NCI-H2227 (cell line): Measurements from ENCODE around the gene KLHL36.
"Not testable (repeated sequence)": the region's sequence is repeated elsewhere in the genome, so short reads cannot be mapped to it uniquely, and the experiment has no call there.

ENCODE experiments used
- DNase-seq: peaks from one replicate; lab custom pipeline; 2025; ENCODE audit not compliant: unreplicated experiment; lab: John Stamatoyannopoulos, UW

KLHL36 gene

DNA sequence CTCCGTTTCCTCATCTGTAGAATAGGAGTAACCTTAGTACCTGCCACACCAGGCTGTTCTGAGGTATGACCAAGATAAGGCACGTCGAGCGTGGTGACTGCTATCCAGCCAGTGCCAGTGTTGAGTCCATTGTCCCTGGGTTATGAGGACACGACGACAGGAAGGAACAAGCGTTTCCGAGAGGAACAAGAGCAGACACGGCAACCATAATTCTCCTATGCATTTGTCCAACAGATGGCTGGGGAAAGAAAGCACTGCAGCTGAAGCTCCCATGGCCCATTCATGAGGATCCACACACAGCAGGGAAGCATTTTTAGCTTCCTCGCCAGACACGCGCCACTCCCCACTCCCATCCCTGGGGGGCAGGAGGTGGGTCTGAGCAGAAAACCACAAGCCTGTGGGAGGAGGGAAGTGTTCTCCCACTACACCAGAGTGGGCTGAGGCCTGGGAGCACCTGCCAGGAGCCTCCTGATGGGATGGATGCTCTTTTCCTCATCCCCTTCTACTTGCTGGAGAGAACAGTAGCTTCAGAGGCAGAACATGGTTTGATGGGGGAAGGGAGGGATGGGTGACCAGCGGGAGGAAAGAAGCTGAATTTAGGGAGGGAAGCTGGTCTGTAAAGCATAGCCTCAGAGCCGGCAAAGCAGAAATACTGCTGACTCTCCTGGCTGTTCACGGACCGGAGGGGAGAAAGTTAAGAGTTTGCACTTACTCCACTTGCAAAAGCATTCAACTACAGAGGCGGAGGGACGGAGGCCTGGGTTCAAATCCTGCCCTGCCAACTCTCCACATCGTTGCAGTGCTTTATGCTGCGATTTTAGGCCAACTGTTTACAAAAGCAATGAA, 33.1 kb upstream of the KLHL36 start:
- no peak for DNase-seq

DNA sequence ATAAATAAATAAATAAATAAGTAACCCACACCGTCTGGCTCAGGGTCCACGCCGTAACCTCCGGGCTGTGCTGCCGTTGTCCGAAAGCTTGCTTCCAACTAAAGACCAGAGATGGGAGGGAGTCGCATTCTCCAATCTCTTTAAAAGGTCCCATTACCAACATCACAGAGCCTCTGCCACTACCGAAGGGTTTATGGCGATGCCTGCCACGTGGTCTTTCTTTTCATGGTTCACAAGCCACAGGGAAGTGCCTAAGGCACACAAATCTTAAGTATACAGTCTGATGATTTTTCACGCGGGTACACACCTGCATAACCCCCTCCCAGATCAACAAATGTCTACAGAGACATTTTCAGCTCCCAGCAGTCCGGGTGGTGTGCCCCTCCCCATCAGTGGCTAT, 31.8 kb upstream of the KLHL36 start:
- DNase-seq: no peak

DNA sequence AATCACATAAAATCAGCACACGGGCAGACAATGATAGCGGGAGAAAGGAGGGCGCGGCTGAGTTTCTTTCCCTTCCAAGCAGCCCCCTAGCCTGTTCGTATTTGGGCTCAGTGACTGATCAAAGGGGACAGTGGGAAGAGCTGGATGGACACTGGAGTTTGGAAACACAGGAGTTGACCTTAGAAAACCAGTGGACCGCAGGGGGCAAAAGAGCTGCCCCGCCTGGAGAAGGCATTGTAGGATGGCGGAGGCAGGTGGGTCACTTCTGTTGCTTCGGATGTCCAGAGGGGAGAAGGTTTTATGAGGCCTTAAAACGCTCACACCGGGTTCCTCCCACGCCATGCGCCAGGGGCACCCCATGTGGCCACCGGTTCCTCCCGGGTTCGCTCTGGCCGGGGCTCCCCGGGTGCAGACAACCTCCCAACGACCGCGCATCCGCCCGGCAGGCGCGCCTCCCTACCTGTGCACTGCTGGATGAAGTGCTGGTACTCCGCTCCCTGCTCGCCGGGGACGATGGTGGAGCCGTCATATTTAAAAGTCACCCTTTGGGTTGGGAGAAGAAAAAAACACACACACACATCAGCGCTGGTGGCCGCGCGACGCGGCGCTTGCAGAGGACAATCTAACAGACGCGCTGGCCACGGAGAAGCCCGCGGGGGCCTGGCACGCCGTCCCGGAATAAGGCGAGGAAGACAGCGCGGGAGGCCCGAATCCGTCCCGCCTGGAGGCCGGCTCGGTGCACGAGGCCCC, 31.1 kb upstream of the KLHL36 start:
- DNase-seq: no peak

- peak; percentile 94 for DNase-seq
These were observed 30.3 kb upstream of the KLHL36 start, which contains the start of gene COTL1 for GRCh38 chr16:84617791-84618580. TSS of gene COTL1 (minus strand) at chr16:84618078. CDS start at chr16:84617914, 164 bp downstream.

- peak; percentile 57 for DNase-seq
These were observed 29.5 kb upstream of the KLHL36 start for GRCh38 chr16:84618581-84619460.

DNA sequence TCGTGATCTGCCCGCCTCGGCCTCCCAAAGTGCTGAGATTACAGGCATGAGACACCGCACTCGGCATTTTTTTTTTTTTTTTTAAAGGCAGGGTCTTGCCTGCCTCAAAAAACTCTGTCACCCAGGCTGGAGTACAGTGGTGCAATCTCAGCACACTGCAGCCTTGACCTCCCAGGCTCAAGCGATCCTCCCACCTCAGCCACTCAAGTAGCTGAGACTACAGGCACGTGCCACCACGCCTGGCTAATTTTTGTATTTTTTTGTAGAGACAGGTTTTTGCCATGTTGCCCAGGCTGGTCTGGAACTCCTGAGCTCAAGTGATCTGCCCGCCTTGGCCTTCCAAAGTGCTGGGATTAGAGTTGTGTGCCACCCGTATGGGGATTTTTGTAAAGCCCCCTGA, 27.4 kb upstream of the KLHL36 start:
- not testable (repeated sequence) for DNase-seq

DNA sequence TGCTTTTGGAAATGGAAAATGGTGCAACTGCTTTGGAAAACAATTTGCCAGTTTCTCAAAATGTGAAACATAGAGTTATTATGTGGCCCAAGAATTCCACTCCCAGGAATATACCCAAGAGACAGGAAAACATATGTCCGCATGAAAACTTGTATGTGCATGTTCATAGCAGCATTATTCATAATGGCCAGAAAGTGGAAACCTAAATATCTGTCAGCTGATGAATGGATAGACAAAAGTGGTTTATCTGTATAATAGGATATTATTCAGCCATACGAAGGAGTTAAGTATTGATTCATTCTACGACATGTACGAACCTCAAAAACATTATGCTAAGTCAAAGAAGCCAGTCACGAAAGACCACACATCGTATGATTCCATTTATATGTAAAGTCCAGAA, 22.8 kb upstream of the KLHL36 start:
- DNase-seq: no peak

GRCh38 chr16:84628226-84628731, 20.0 kb upstream of the KLHL36 start:
- DNase-seq: no peak

DNA sequence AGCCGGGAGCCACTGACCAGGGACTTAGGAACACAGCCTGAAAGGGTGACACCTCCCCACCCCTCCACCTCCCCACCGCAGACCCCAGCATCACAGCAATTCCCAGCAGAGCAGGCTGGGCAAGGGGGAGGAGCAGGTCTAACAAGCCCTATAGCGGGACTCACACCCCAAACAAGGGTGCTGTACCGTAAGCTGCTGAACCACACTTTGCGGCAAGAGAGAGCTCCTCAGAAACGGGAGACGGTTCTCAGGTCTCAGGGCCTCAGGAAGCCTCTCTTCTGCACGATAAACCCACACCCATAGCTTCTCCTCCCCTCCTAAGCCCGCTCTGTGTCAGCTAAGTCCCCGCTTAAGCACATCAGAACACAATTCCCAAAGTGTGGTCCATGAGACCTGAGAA, 18.7 kb upstream of the KLHL36 start:
- no peak for DNase-seq

- no peak for DNase-seq
These were observed 18.3 kb upstream of the KLHL36 start for GRCh38 chr16:84630009-84630408.

GRCh38 chr16:84630446-84631152, 17.7 kb upstream of the KLHL36 start:
- DNase-seq: no peak

DNA sequence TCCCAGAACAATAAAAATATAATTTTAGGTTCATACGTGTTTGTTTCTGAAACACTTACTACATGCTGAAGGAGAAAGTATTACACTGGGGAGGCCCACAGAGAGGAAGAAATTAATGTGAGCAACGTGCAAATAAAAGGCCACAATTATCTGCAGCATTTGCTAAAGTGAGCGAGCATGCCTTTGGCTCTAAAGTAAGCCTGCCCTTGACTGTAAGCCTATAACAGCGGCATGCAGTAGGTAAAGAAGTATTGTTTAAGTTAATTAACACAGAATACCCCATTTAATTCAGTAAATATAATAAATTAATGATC, 17.2 kb upstream of the KLHL36 start:
- DNase-seq: no peak

- DNase-seq: no peak
These were observed 16.4 kb upstream of the KLHL36 start for GRCh38 chr16:84631886-84632285.

DNA sequence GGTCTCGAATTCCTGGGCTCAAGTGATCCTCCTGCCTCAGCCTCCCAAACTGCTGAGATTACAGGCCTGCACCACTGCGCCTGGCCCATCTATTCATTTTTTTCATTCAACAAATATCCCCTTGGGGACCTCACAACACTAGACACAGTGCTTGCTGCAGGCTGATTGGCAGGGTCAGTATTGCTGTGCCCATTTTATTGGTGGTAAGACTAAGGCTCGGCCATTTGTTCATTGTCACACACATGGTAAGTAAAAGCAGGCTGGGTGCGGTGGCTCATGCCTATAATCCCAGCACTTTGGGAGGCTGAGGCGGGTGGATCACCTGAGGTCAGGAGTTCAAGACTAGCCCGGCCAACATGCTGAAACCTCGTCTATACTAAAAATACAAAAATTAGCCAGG, 15.4 kb upstream of the KLHL36 start:
- not testable (repeated sequence) for DNase-seq

- DNase-seq: no peak
These were observed 14.7 kb upstream of the KLHL36 start for GRCh38 chr16:84633622-84634021.

- no peak for DNase-seq
These were observed 12.6 kb upstream of the KLHL36 start for GRCh38 chr16:84635702-84636101.

GRCh38 chr16:84637709-84638108, 10.6 kb upstream of the KLHL36 start:
- no peak for DNase-seq

DNA sequence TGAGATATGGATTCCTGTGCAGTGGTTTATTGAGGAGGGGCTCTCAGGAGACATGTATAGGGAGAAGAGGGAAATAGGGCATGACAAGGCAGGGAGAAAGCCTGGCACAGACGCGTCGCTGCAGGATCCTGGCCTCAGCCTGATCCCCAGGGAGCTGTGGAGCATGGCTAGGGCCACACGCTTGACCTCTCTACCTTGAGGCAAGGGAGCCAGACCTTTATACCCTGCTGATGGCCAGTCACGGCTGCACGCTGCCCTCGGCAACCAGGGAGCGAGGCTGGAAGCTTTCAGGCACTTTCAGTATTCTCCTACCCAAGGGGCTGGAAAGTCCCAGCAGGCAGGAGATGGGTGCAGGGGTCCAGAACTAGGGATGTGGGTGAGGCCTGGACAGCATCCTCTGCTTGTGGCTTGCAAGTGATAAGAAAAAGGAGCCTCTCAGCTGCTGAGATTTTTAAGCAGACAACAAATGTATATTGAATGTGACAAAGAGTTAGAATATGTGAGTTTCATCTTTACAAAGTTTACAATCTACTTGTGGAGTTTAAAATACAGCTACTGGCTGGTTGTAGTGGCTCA, 10.0 kb upstream of the KLHL36 start:
- DNase-seq: no peak

GRCh38 chr16:84640145-84640544, 8.2 kb upstream of the KLHL36 start:
- no peak for DNase-seq
